NCI-H2107 (cell line): ENCODE data around the gene CDC73.

Experiments used
- DNase-seq: peaks from one replicate; lab custom pipeline; 2025; lab: John Stamatoyannopoulos, UW

The CDC73 gene

DNA sequence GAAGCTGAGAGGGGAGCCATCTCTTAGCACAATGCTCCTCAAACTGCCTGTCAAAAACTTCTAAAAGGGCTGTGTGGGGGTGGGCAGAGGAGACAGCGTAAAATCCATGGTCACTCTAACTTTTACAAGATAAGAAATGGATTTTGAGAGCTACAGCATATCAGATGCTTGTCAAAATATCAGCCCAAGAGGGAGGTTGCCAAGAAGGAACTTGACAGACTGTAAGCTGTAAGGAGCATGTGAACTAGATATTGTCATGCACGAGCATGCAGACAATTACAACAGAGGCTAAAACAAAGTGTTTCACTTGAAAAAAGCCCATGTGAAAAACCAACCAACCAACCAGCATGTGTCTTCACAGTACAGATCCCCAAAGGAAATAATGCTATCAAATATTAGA lies 171.9 kb downstream of the CDC73 start:
- no peak for DNase-seq

GRCh38 chr1:193299038-193299437 lies 177.2 kb downstream of the CDC73 start:
- no peak for DNase-seq

GRCh38 chr1:193301746-193302145 lies 179.9 kb downstream of the CDC73 start:
- no peak for DNase-seq

- no peak for DNase-seq
Observed at GRCh38 chr1:193303849-193304248, 182.0 kb downstream of the CDC73 start.
